IMR-90 (cell line): Measurements from ENCODE around the gene ABHD1. TPM values are rescaled to one million over a fixed set of nuclear protein-coding genes. Genes with fewer than 3 reads are reported as not detected.

Experiments
- ATAC-seq: fragments of 200-7000 bp; cut with Tn5 transposase; 2 replicates; pipeline ENCODE4 v1.9.1; 2020; ENCODE audit warnings: low read depth, mild to moderate bottlenecking, moderate library complexity
- BruUV-seq: library from RNA; stranded (reverse); fragments of 400-500 nt; replicated peaks from 2 replicates; lab custom pipeline; 2021; lab: Mats Ljungman, UMichigan
- CTCF ChIA-PET: fragments of 300-600 bp; formaldehyde crosslinking; extraction: SDS; loops from one replicate; lab custom pipeline; 2021; ENCODE audit warnings: antibody characterized with exemption; lab: Yijun Ruan, JAX
- POLR2A ChIA-PET: fragments of 300-600 bp; sonication (Branson Sonifier 250); formaldehyde crosslinking; loops from one replicate; lab custom pipeline; 2022; ENCODE audit warnings: antibody characterized with exemption; ENCODE audit not compliant: unreplicated experiment; lab: Charles Lee
- DNase-seq: peaks from one replicate; pipeline ENCODE4 v3.0.0; 2013
- H2AFZ ChIP-seq: replicated peaks from 2 replicates; pipeline ENCODE3; 2013; ENCODE audit warnings: low read length, mild to moderate bottlenecking; ENCODE audit not compliant: poor library complexity
- H2AK5ac ChIP-seq: 2 replicates; pipeline ENCODE4 v1.6.1; 2013; ENCODE audit warnings: low read depth, low read length, inconsistent platforms
- H2AK9ac ChIP-seq: replicated peaks from 2 replicates; pipeline ENCODE3; 2013; ENCODE audit warnings: mild to moderate bottlenecking, low read depth, low read length, moderate library complexity; ENCODE audit not compliant: poor library complexity
- H2BK120ac ChIP-seq: 2 replicates; pipeline ENCODE4 v1.6.1; 2013; ENCODE audit warnings: low read depth, low read length, inconsistent platforms
- H2BK15ac ChIP-seq: 3 replicates; pipeline ENCODE4 v1.6.1; 2013; ENCODE audit warnings: low read depth, low read length, inconsistent platforms
- H2BK20ac ChIP-seq: 2 replicates; pipeline ENCODE4 v1.6.1; 2013; ENCODE audit warnings: low read depth, mild to moderate bottlenecking, inconsistent platforms, low read length, moderate library complexity
- H2BK5ac ChIP-seq: 2 replicates; pipeline ENCODE4 v1.6.1; 2013; ENCODE audit warnings: mild to moderate bottlenecking, low read depth, low read length, inconsistent platforms; ENCODE audit not compliant: poor library complexity, severe bottlenecking
- H3K14ac ChIP-seq: replicated peaks from 2 replicates; pipeline ENCODE4 v1.6.1; 2013; ENCODE audit warnings: low read depth, low read length, inconsistent platforms
- H3K18ac ChIP-seq: 2 replicates; pipeline ENCODE4 v1.6.1; 2013; ENCODE audit warnings: low read depth, low read length, control low read depth
- H3K23ac ChIP-seq: 2 replicates; pipeline ENCODE4 v1.6.1; 2013; ENCODE audit warnings: low read depth, low read length, inconsistent platforms
- H3K27ac ChIP-seq: 2 replicates; pipeline ENCODE4 v1.5.1; 2013; ENCODE audit warnings: mild to moderate bottlenecking, control low read depth, low read length; ENCODE audit not compliant: insufficient read depth
- H3K27me3 ChIP-seq: 2 replicates; pipeline ENCODE4 v1.6.1; 2013; ENCODE audit warnings: low read length; ENCODE audit not compliant: control insufficient read depth, insufficient read depth
- H3K36me3 ChIP-seq: 2 replicates; pipeline ENCODE4 v1.6.1; 2013; ENCODE audit warnings: low read length, mixed read lengths; ENCODE audit not compliant: control insufficient read depth, insufficient read depth
- H3K4ac ChIP-seq: 2 replicates; pipeline ENCODE4 v1.6.1; 2013; ENCODE audit warnings: low read depth, low read length, inconsistent platforms
- H3K4me1 ChIP-seq: 2 replicates; pipeline ENCODE4 v1.6.1; 2013; ENCODE audit warnings: low read length, mixed read lengths; ENCODE audit not compliant: control insufficient read depth, insufficient read depth
- H3K4me2 ChIP-seq: 2 replicates; pipeline ENCODE4 v1.6.1; 2013; ENCODE audit warnings: low read depth, mild to moderate bottlenecking, control low read depth, low read length, moderate library complexity
- H3K4me3 ChIP-seq: 2 replicates; pipeline ENCODE4 v1.5.1; 2013; ENCODE audit warnings: low read depth, mild to moderate bottlenecking, control low read depth, low read length, moderate library complexity; ENCODE audit not compliant: insufficient read depth
- H3K56ac ChIP-seq: 2 replicates; pipeline ENCODE4 v1.6.1; 2013; ENCODE audit warnings: low read length, inconsistent platforms; ENCODE audit not compliant: insufficient read depth; ENCODE audit errors: extremely low read depth
- H3K79me1 ChIP-seq, 2 experiments: 2 replicates each; pipeline ENCODE4 v1.6.1; 2013; ENCODE audit warnings: low read length in 2 of 2, inconsistent platforms in 1 of 2, low read depth in 1 of 2
- H3K9ac ChIP-seq: 2 replicates; pipeline ENCODE4 v1.6.1; 2013; ENCODE audit warnings: low read depth, low read length, control low read depth
- H3K9me1 ChIP-seq: 2 replicates; pipeline ENCODE4 v1.6.1; 2013; ENCODE audit warnings: low read length, inconsistent platforms; ENCODE audit not compliant: insufficient read depth
- H3K9me3 ChIP-seq: 2 replicates; pipeline ENCODE4 v1.6.1; 2013; ENCODE audit warnings: low read length; ENCODE audit not compliant: control insufficient read depth, insufficient read depth
- H4K20me1 ChIP-seq: 2 replicates; pipeline ENCODE4 v1.6.1; 2013; ENCODE audit warnings: low read length, inconsistent platforms; ENCODE audit not compliant: insufficient read depth
- H4K5ac ChIP-seq: 2 replicates; pipeline ENCODE4 v1.6.1; 2013; ENCODE audit warnings: mild to moderate bottlenecking, low read depth, low read length, control low read depth
- H4K8ac ChIP-seq, 2 experiments: 2 replicates each; pipeline ENCODE4 v1.6.1; 2013; ENCODE audit warnings: low read depth in 2 of 2, low read length in 2 of 2, control low read depth in 1 of 2, inconsistent platforms in 1 of 2
- H4K91ac ChIP-seq: 2 replicates; pipeline ENCODE4 v1.6.1; 2013; ENCODE audit warnings: low read depth, low read length, inconsistent platforms; ENCODE audit not compliant: insufficient read depth
- BHLHE40 ChIP-seq: fragments of 150-350 bp; IDR thresholded peaks from 2 replicates; pipeline ENCODE4 v1.6.1; 2016; ENCODE audit warnings: mild to moderate bottlenecking, low read depth, low read length
- CEBPB ChIP-seq: IDR thresholded peaks from 2 replicates; pipeline ENCODE4 v1.6.1; 2012; ENCODE audit warnings: low read depth, low read length, improper control_type of control experiment
- CHD1 ChIP-seq: IDR thresholded peaks from 2 replicates; pipeline ENCODE4 v1.6.1; 2012; ENCODE audit warnings: low read depth, low read length, improper control_type of control experiment
- CTCF ChIP-seq: conservative IDR thresholded peaks from 2 replicates; pipeline ENCODE4 v1.5.1; 2012; ENCODE audit warnings: mild to moderate bottlenecking, low read depth, low read length, improper control_type of control experiment
- ELK1 ChIP-seq: fragments of 150-350 bp; IDR thresholded peaks from 2 replicates; pipeline ENCODE4 v1.6.1; 2016; ENCODE audit warnings: low read depth, mild to moderate bottlenecking, low read length, moderate library complexity, borderline replicate concordance
- FOS ChIP-seq: fragments of 150-350 bp; IDR thresholded peaks from 2 replicates; pipeline ENCODE4 v1.6.1; 2016; ENCODE audit warnings: low read depth, low read length
- MAFK ChIP-seq: IDR thresholded peaks from 2 replicates; pipeline ENCODE4 v1.6.1; 2012; ENCODE audit warnings: low read depth, low read length, improper control_type of control experiment
- MAZ ChIP-seq: IDR thresholded peaks from 2 replicates; pipeline ENCODE4 v1.6.1; 2012; ENCODE audit warnings: low read depth, mild to moderate bottlenecking, low read length, improper control_type of control experiment, moderate library complexity, borderline replicate concordance
- MXI1 ChIP-seq: IDR thresholded peaks from 2 replicates; pipeline ENCODE4 v1.6.1; 2012; ENCODE audit warnings: low read depth, mild to moderate bottlenecking, low read length, moderate library complexity, borderline replicate concordance
- NFE2L2 ChIP-seq: fragments of 150-350 bp; IDR thresholded peaks from 2 replicates; pipeline ENCODE4 v1.6.1; 2016; ENCODE audit warnings: low read depth, mild to moderate bottlenecking, low read length
- POLR2A ChIP-seq: IDR thresholded peaks from 2 replicates; pipeline ENCODE4 v1.6.1; 2012; ENCODE audit warnings: mild to moderate bottlenecking, low read depth, low read length
- RAD21 ChIP-seq: IDR thresholded peaks from 2 replicates; pipeline ENCODE4 v1.6.1; 2012; ENCODE audit warnings: low read length, improper control_type of control experiment
- RCOR1 ChIP-seq: IDR thresholded peaks from 2 replicates; pipeline ENCODE4 v1.6.1; 2012; ENCODE audit warnings: mild to moderate bottlenecking, low read length, improper control_type of control experiment; ENCODE audit not compliant: insufficient replicate concordance
- RFX5 ChIP-seq: IDR thresholded peaks from 2 replicates; pipeline ENCODE4 v1.8.0; 2012; ENCODE audit warnings: low read depth, mild to moderate bottlenecking, low read length, moderate library complexity
- SMC3 ChIP-seq: fragments of 150-350 bp; IDR thresholded peaks from 2 replicates; pipeline ENCODE4 v1.6.1; 2016; ENCODE audit warnings: low read depth, mild to moderate bottlenecking, antibody characterized with exemption, low read length, moderate library complexity
- USF2 ChIP-seq: fragments of 150-350 bp; IDR thresholded peaks from 2 replicates; pipeline ENCODE4 v1.6.1; 2017; ENCODE audit warnings: mild to moderate bottlenecking, antibody characterized with exemption, low read length, low read depth
- WGBS, 2 experiments: methylation state at CpG; one replicate each; pipeline versions ENCODE4 v1.1.5 to v1.1.7; 2013; ENCODE audit warnings: missing lambda C conversion rate in 2 of 2; ENCODE audit not compliant: insufficient read length in 1 of 2; ENCODE audit errors: extremely low coverage in 2 of 2; 5-methylcytosine and 5-hydroxymethylcytosine counted together
- dilution Hi-C: fragments of 300-500 bp; cut with HindIII; formaldehyde crosslinking; loops from one replicate; pipeline ENCODE4 v1.14.3; 2018; ENCODE audit warnings: low sequenced_read_pairs; ENCODE audit not compliant: unreplicated experiment
- in situ Hi-C: fragments of 300-500 bp; cut with MboI; formaldehyde crosslinking; loops from 3 replicates; pipeline ENCODE4 v1.14.3; 2019; ENCODE audit warnings: low sequenced_read_pairs, inconsistent platforms, mixed read lengths
- intact Hi-C: fragments of 100-400 bp; cut with micrococcal nuclease; formaldehyde crosslinking; loops from 2 replicates; pipeline ENCODE4 v1.10.0; 2022
- polyA plus RNA-seq, 3 experiments: library from polyadenylated mRNA; depleted of rRNA; stranded (reverse); fragments of >200 nt; gene quantifications; 2 replicates each; pipeline ENCODE4 v1.2.3, GENCODE V29; 2012; ENCODE audit warnings: low replicate concordance in 1 of 3
- total RNA-seq: library from RNA; depleted of rRNA; stranded (reverse); fragments of >200 nt; gene quantifications from 2 replicates; pipeline ENCODE4 v1.2.3, GENCODE V29; 2012

Gene ABHD1
- total and polyA plus RNA-seq, 2 of the 4 experiments (the other 2 are of a cell fraction): 0.24 TPM; not detected in 1

- Histone ChIP-seq H3K4ac (no peak overlapping the region), H3K23ac (no peak overlapping the region), H3K9me1 (no peaks in the 10 kb centered on the region), H3K4me3 (no peak overlapping the region), H3K79me1 (no peaks in the 10 kb centered on the region), H3K9me3 (no peaks in the 10 kb centered on the region), H2AFZ (no peak overlapping the region), H3K9ac (no peak overlapping the region), H4K20me1 (no peaks in the 10 kb centered on the region; the same call in 1 of the 2 replicates), H3K14ac (no peak overlapping the region), H3K27me3 (peaks cover 18% of the 10 kb centered on the region), H2AK5ac (no peak overlapping the region), H3K27ac (no peak overlapping the region), H3K56ac (no peak overlapping the region), H3K36me3 (no peaks in the 10 kb centered on the region), H2BK5ac (no peak overlapping the region), H2AK9ac (no peak overlapping the region), H3K4me2 (no peak overlapping the region), H2BK120ac (no peak overlapping the region), H4K91ac (no peak overlapping the region), H2BK20ac (no peak overlapping the region), H4K8ac (no peak overlapping the region), H3K18ac (no peak overlapping the region), H4K5ac (no peak overlapping the region), H3K4me1 (no peaks in the 10 kb centered on the region), H2BK15ac (no peak overlapping the region)
- dilution Hi-C loops (no loop called here), intact Hi-C loops (no loop called here), in situ Hi-C loops (no loop called here)
- no peak for TF ChIP-seq FOS
- no peak for TF ChIP-seq RAD21
- TF ChIP-seq RFX5: no peak
- no peak for TF ChIP-seq BHLHE40
- TF ChIP-seq USF2: no peak
- no peak for TF ChIP-seq MAZ
- TF ChIP-seq CEBPB: no peak
- TF ChIP-seq ELK1: no peak
- TF ChIP-seq RCOR1: no peak
- TF ChIP-seq CTCF: no peak
- no peak for TF ChIP-seq NFE2L2
- TF ChIP-seq POLR2A: no peak
- TF ChIP-seq MXI1: no peak
- TF ChIP-seq SMC3: no peak
- TF ChIP-seq MAFK: no peak
- no peak for TF ChIP-seq CHD1
- CTCF ChIA-PET: interaction anchor here (1.7 kb wide), 1 partner anchor 10 kb away, joined by 6 read pairs; no protein-coding TSS in a partner anchor
- DNase-seq (no peak), ATAC-seq (no peak)
- no CpG with 5 or more reads among the region's 9 CpGs for WGBS, 2 experiments
- BruUV-seq: no TSS peak
- POLR2A ChIA-PET: no interaction called here
Measured at GRCh38 chr2:27160191-27160590, 36.6 kb downstream of the ABHD1 start.
